ENCODE measurements around the gene PRRT1B.
"Not testable (repeated sequence)": the region's sequence is repeated elsewhere in the genome, so short reads cannot be mapped to it uniquely, and the experiment has no call there.

Gene PRRT1B

DNA sequence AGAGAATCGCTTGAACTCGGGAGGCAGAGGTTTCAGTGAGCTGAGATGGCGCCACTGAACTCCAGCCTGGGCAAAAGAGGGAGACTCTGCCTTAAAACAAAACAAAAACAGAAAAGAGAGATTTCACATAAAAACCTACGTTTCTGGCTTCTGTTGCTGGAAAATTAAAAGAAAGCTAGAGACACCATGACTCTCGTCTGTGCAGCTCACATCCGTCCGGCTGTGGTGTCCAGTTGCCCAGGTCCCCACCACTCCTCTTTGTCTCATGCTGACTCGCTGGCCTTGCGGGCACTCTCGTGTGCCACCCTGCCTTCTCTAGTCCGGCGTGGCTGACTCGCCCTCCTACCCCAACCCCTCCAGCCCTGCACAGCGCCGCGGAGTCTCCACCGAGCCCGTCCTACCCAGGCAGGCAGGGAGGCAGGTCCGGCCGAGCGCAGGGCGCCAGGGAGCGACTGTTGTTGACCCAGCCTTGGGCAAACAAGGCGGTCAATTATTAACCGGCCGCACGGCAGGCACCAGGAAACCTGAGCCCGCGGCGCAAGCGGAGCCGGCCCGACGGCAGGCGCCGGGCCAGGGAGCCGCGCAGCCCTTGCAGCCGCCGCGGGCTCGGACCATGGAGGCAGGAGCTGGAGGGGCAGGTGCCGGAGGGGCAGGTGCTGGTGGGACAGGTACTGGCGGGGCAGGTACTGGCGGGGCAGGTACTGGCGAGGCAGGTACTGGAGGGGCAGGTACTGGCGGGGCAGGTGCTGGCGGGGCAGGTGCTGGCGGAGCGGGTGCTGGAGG is at the start of gene PRRT1B:
PRRT1B (plus strand) TSS at position 521 of the 783 bp plus-strand sequence; CDS start at position 614, 93 bp downstream.
- no peak for DNase-seq (ENCODE audit: low read depth in 3 of 3, low spot score in 1 of 3)

DNA sequence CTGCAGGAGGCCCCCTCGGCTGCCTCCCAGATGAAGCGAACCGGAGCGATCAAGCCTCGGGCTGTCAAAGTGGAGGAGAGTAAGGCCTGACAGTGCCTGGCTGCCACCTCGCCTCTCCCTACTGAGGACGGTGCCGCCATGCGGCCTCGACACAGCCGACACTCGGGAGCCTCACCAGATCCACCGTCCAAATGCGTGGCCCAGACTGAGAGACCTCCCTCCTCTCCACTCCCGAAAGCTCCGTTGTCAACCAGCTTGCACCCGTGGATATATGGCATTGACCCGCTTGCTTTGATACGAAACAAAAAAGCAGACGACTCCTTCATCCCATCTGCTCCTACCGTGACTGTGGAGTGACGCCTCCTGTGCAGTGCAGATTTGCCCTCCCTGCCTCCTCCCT is 49.5 kb upstream of the PRRT1B start:
- DNase-seq (ENCODE audit: low read depth in 3 of 3, low spot score in 1 of 3), result no peak

DNA sequence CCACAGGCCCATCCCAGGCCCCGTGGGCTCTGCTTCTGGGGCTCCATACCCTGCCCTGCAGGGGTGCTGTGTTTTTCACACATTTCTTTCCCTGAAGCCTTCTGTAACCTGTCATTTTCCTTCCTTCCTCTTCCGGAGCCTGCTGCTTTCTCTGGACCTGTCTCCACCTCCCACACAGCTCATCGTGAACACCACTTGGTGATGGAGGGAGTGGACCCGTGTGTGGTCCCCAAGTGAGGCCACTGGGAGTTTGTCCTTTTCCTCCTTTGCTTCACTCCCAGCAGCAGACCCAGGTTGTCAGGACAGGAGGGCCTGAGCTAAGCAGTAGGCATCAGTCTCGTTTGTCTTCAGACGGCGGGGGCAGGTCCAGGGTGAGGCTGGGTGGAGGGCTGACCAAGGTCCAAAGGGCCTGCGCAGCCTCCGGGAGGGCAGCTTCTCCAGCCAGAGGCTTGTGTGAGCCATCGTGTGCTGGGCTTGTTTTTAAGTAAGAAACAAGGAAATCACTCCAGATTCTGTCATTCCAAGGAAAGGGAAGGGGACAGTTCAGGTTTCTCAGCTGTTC is 48.4 kb upstream of the PRRT1B start:
- DNase-seq (ENCODE audit: low read depth in 3 of 3, low spot score in 1 of 3), result no peak

DNA sequence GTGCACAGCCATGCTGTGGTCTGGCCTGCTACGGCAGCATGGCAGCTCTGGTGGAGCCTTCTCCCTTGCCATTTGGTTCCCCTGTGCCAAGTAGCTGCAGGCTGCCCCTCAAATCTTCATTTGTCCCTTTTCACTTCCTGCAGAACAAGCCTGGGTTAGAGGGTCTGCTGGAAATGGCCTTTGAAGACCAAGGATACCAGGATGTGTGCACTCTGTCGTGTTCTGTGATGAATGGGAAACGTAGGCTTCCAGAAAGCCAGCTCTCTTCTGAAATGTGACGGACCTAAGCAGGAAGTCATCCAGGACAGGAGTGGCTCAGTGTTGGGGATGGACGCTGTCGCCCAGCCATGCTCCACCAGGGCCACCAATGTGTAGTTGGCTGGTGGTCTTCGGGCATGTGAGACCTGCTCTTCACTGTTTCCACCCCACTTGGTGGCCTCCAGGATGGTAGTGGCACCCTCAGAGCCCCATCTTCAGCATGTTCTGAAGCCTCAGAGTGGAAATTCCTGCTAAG is 46.0 kb upstream of the PRRT1B start:
- no peak for DNase-seq (ENCODE audit: low read depth in 3 of 3, low spot score in 1 of 3)

- DNase-seq (ENCODE audit: low read depth in 3 of 3, low spot score in 1 of 3), result peak; percentile 25 to 50 (median 34)
These were observed 44.9 kb upstream of the PRRT1B start for GRCh38 chr9:131500377-131500776.

GRCh38 chr9:131500939-131501541 is 44.3 kb upstream of the PRRT1B start:
- peak in 1 of 3 donors; percentile 28 for DNase-seq (ENCODE audit: low read depth in 3 of 3, low spot score in 1 of 3)

DNA sequence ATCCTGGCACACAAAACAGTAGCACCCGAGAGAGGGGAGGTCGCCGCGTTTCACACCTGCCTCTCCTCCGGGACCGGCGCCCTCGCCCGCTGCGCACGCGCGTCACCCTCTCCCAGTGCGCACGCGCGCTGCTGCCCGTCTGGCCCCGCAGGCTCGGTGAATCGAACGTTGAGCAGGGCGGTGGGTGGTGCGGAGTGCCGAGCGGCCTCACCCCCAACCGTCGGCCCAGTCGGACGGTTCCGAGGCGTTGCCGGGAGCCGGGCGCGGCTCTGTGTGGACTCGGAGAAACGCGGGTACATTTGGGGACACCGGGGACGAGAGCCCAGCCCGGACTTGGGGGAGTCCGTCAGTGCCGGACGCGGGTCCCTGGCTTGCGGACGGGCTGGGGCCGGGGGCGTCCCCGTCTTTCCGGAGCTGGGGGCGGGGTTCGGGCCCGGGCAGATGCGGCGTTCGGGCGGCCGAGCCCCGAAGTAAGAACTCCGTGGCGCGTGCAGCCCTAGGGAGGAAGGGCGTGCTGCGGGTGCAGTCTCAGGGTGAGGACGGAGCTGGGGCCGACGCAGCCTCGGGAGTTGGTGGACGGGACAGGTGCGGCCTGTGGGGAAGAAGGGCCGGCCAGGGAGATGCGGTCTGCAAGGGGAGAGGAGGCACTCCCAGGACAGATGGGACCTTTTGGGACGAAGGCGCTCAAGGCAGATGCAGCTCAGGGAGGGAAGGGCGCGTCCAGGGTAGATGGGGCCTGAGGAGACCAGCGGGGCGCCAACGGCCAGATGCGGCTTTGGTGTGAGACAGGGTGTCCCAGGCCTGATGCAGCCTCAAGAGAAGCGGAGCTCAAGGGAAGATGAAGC is 42.3 kb upstream of the PRRT1B start, which contains the start of gene POMT1:
POMT1 (plus strand) TSS at position 138 of the 845 bp plus-strand sequence. CDS start 1,301 bp downstream, outside the sequence.
- DNase-seq (ENCODE audit: low read depth in 3 of 3, low spot score in 1 of 3), result peak; percentile 78 to 86 (median 79)

GRCh38 chr9:131503626-131504465 is 41.5 kb upstream of the PRRT1B start:
- peak in 2 of 3 donors; percentile 22 to 24 for DNase-seq (ENCODE audit: low read depth in 3 of 3, low spot score in 1 of 3)

- DNase-seq (ENCODE audit: low read depth in 3 of 3, low spot score in 1 of 3), result no peak
These were observed 40.3 kb upstream of the PRRT1B start for GRCh38 chr9:131505012-131505411.

GRCh38 chr9:131511416-131511815 is 33.9 kb upstream of the PRRT1B start:
- DNase-seq (ENCODE audit: low read depth in 3 of 3, low spot score in 1 of 3), result no peak

DNA sequence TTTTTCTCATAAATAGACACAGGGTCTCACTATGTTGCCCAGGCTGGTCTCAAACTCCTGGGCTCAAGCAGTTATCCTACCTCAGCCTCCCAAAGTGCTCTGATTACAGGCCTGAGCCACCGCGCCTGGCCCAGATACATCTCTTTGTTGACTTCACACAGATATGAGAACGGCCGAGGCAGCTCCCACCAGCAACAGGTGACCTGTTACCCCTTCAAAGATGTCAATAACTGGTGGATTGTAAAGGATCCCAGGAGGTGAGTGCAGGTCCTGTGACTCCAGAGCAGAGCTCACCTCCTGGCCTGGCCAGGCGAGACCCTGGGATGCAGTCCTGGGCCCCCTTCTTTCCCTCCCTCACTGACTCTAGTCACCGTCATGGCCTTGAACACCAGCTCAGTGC is 33.4 kb upstream of the PRRT1B start:
- DNase-seq (ENCODE audit: low read depth in 3 of 3, low spot score in 1 of 3), result no peak

DNA sequence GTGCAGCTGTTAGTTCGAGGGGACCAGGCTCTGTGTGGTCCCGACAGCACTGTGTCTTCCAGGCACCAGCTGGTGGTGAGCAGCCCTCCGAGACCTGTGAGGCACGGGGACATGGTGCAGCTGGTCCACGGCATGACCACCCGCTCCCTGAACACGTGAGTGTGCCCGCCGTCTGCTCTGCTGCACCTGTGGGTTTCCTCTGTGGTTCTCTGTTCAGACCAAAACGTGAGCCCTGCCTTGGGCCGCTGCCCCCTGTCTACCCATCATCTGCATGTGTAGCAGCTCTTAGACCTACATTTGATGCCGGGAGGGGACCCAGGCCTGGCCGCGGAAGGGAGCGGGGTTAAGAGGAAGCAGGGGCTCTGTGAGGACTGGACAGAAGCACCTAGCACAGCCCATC is 32.1 kb upstream of the PRRT1B start:
- no peak for DNase-seq (ENCODE audit: low read depth in 3 of 3, low spot score in 1 of 3)

DNA sequence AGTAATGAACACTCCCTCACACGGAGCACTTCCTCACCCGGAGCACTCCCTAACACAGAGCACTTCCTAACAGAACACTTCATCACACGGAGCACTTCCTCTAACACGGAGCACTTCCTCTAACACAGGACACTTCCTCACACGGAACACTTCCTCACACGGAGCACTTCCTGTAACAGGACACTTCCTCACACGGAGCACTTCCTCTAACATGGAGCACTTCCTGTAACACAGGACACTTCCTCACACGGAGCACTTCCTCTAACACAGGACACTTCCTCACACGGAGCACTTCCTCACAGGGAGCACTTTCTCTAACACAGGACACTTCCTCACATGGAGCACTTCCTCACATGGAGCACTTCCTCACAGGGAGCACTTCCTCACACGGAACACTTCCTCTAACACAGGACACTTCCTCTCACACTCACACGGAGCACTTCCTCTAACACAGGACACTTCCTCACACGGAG is 29.7 kb upstream of the PRRT1B start:
- DNase-seq (ENCODE audit: low read depth in 3 of 3, low spot score in 1 of 3), result not testable (repeated sequence)

- no peak for DNase-seq (ENCODE audit: low read depth in 3 of 3, low spot score in 1 of 3)
These were observed 29.2 kb upstream of the PRRT1B start for GRCh38 chr9:131516100-131516499.

- no peak for DNase-seq (ENCODE audit: low read depth in 3 of 3, low spot score in 1 of 3)
These were observed 28.4 kb upstream of the PRRT1B start for GRCh38 chr9:131516930-131517329.

- no peak for DNase-seq (ENCODE audit: low read depth in 3 of 3, low spot score in 1 of 3)
These were observed 27.5 kb upstream of the PRRT1B start for GRCh38 chr9:131517761-131518190.

GRCh38 chr9:131518553-131518952 is 26.8 kb upstream of the PRRT1B start:
- no peak for DNase-seq (ENCODE audit: low read depth in 3 of 3, low spot score in 1 of 3)

DNA sequence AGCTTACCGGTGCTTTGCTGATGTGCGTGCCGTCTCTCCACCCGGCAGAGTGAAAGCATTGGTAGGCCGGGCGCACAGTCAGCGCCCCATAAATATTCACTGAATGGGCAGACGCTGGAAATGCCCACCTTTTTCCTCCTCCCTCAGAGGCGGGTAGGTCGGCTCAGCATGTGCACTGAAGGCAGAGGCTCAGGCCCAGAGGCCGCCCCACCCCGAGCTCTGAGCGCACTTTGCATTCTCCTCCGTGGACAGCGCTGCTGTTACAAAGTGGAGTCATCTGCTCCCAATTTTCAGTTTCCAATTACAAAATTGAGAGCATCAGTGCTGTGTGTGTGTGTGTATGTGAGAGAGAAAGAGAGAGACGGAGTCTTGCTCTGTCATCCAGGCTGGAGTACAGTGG is 24.8 kb upstream of the PRRT1B start:
- DNase-seq (ENCODE audit: low read depth in 3 of 3, low spot score in 1 of 3), result no peak

- DNase-seq (ENCODE audit: low read depth in 3 of 3, low spot score in 1 of 3), result no peak
These were observed 24.1 kb upstream of the PRRT1B start for GRCh38 chr9:131521203-131521602.

DNA sequence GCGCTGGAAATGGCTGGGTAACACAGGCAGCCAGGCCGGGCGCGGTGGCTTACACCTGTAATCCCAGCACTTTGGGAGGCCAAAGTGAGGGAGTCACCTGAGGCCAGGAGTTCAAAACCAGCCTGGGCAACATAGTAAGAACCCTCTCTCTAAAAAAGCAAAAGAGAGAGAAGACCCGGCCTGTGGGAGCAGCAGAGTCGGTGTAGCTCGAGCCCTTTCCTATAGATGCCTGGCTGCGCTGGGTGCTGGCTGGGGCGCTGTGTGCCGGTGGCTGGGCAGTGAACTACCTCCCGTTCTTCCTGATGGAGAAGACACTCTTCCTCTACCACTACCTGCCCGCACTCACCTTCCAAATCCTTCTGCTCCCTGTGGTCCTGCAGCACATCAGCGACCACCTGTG is 23.5 kb upstream of the PRRT1B start:
- DNase-seq (ENCODE audit: low read depth in 3 of 3, low spot score in 1 of 3), result no peak

Data from stimulated activated CD4-positive, alpha-beta T cell treated with anti-CD3 and anti-CD28 coated beads, TNF-alpha, amount 100 ng/mL, for 1 hour (primary cell).